ENCODE data around the gene APBA1. TPM values are rescaled to one million over a fixed set of nuclear protein-coding genes. Genes with fewer than 3 reads are reported as not detected.
"Not testable (repeated sequence)": the region's sequence is repeated elsewhere in the genome, so short reads cannot be mapped to it uniquely, and the experiment has no call there.

APBA1 gene
- polyA plus RNA-seq, 1 experiment = 6.7 TPM

- no peak overlapping the region for H3K4me3 ChIP-seq (ENCODE audit: low read depth, low read length)
- no peaks in the 10 kb centered on the region for H3K9me3 ChIP-seq (ENCODE audit: control insufficient read depth, insufficient read depth, low read length)
- TF ChIP-seq CTCF (IDR thresholded peaks at IDR 0.05; ENCODE audit: low read depth, low read length) = no peak
- POLR2A ChIA-PET = no interaction called here
- CTCF ChIA-PET = no interaction called here
- H3K27me3 ChIP-seq (ENCODE audit: control insufficient read depth, insufficient read depth, low read length) = no peaks in the 10 kb centered on the region
- no peak overlapping the region for H3K27ac ChIP-seq (ENCODE audit: low read depth, low read length)
- DNase-seq (ENCODE audit: low read depth, low spot score) = no peak
Measured at GRCh38 chr9:69599232-69599971, 72.8 kb downstream of the APBA1 start.

DNA sequence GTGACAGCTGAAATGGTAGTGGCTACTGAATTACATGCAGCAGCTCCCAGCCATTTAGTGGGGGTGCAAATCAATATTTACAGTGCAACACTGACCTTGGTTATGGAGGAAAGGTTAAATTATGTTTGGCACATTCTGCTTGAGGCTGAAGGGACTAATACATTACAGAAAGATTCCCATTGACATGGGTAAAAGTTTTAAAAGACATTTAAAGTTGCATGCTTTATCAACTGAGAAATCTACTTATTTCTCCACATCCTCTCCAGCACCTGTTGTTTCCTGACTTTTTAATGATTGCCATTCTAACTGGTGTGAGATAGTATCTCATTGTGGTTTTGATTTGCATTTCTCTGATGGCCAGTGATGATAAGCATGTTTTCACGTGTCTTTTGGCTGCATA lies 75.3 kb downstream of the APBA1 start:
- CTCF ChIA-PET; H3K4me3 ChIP-seq (ENCODE audit: low read depth, low read length); H3K27ac ChIP-seq (ENCODE audit: low read depth, low read length); DNase-seq (ENCODE audit: low read depth, low spot score); H3K27me3 ChIP-seq (ENCODE audit: control insufficient read depth, insufficient read depth, low read length); POLR2A ChIA-PET; H3K9me3 ChIP-seq (ENCODE audit: control insufficient read depth, insufficient read depth, low read length): not testable (repeated sequence)

GRCh38 chr9:69594180-69594579 lies 78.0 kb downstream of the APBA1 start:
- Histone ChIP-seq H3K4me3 (ENCODE audit: low read depth, low read length) (no peak overlapping the region), H3K9me3 (ENCODE audit: control insufficient read depth, insufficient read depth, low read length) (no peaks in the 10 kb centered on the region), H3K27me3 (ENCODE audit: control insufficient read depth, insufficient read depth, low read length) (no peaks in the 10 kb centered on the region), H3K27ac (ENCODE audit: low read depth, low read length) (no peak overlapping the region)
- ChIA-PET POLR2A (no interaction called here), CTCF (no interaction called here)
- no peak for DNase-seq (ENCODE audit: low read depth, low spot score)
- TF ChIP-seq CTCF (IDR thresholded peaks at IDR 0.05; ENCODE audit: low read depth, low read length) = no peak

GRCh38 chr9:69593756-69594155 lies 78.4 kb downstream of the APBA1 start:
- Histone ChIP-seq H3K27ac (ENCODE audit: low read depth, low read length) (no peak overlapping the region), H3K4me3 (ENCODE audit: low read depth, low read length) (no peak overlapping the region), H3K9me3 (ENCODE audit: control insufficient read depth, insufficient read depth, low read length) (no peaks in the 10 kb centered on the region), H3K27me3 (ENCODE audit: control insufficient read depth, insufficient read depth, low read length) (no peaks in the 10 kb centered on the region)
- TF ChIP-seq CTCF (IDR thresholded peaks at IDR 0.05; ENCODE audit: low read depth, low read length) = no peak
- POLR2A ChIA-PET = no interaction called here
- no peak for DNase-seq (ENCODE audit: low read depth, low spot score)
- CTCF ChIA-PET = no interaction called here

DNA sequence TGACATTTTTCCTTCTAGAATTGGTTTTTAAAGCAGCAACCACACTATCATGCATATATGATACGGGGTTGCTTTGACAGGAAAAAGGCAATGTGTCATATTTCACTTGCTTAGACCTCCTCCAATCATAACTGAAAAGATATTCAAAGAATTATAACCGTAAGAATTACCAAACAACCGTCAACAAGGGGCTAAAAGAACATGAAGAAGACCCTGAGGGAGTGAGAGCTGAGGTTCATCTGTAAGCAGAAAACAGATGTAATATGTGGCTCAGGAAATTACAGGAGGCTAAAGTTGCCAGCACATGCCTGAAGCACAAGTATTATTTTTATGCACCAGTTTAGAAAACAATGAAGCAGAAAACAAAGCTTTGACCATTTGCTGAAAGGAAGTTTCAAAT lies 78.9 kb downstream of the APBA1 start:
- H3K27me3 ChIP-seq (ENCODE audit: control insufficient read depth, insufficient read depth, low read length) = no peaks in the 10 kb centered on the region
- POLR2A ChIA-PET = no interaction called here
- no peak overlapping the region for H3K27ac ChIP-seq (ENCODE audit: low read depth, low read length)
- no peak for DNase-seq (ENCODE audit: low read depth, low spot score)
- no peaks in the 10 kb centered on the region for H3K9me3 ChIP-seq (ENCODE audit: control insufficient read depth, insufficient read depth, low read length)
- H3K4me3 ChIP-seq (ENCODE audit: low read depth, low read length) = no peak overlapping the region
- CTCF ChIA-PET = no interaction called here
- no peak for TF ChIP-seq CTCF (IDR thresholded peaks at IDR 0.05; ENCODE audit: low read depth, low read length)

Data from AG04450 (cell line).